IMR-90 (cell line): ENCODE measurements around the gene GPR32. TPM values are rescaled to one million over a fixed set of nuclear protein-coding genes. Genes with fewer than 3 reads are reported as not detected.

Experiments
- ATAC-seq: fragments of 200-7000 bp; cut with Tn5 transposase; 2 replicates; pipeline ENCODE4 v1.9.1; 2020; ENCODE audit warnings: low read depth, mild to moderate bottlenecking, moderate library complexity
- BruUV-seq: library from RNA; stranded (reverse); fragments of 400-500 nt; replicated peaks from 2 replicates; lab custom pipeline; 2021; lab: Mats Ljungman, UMichigan
- CTCF ChIA-PET: fragments of 300-600 bp; formaldehyde crosslinking; extraction: SDS; loops from one replicate; lab custom pipeline; 2021; ENCODE audit warnings: antibody characterized with exemption; lab: Yijun Ruan, JAX
- POLR2A ChIA-PET: fragments of 300-600 bp; sonication (Branson Sonifier 250); formaldehyde crosslinking; loops from one replicate; lab custom pipeline; 2022; ENCODE audit warnings: antibody characterized with exemption; ENCODE audit not compliant: unreplicated experiment; lab: Charles Lee
- DNase-seq: peaks from one replicate; pipeline ENCODE4 v3.0.0; 2013
- H2AFZ ChIP-seq: replicated peaks from 2 replicates; pipeline ENCODE3; 2013; ENCODE audit warnings: low read length, mild to moderate bottlenecking; ENCODE audit not compliant: poor library complexity
- H2AK5ac ChIP-seq: 2 replicates; pipeline ENCODE4 v1.6.1; 2013; ENCODE audit warnings: low read depth, low read length, inconsistent platforms
- H2AK9ac ChIP-seq: replicated peaks from 2 replicates; pipeline ENCODE3; 2013; ENCODE audit warnings: mild to moderate bottlenecking, low read depth, low read length, moderate library complexity; ENCODE audit not compliant: poor library complexity
- H2BK120ac ChIP-seq: 2 replicates; pipeline ENCODE4 v1.6.1; 2013; ENCODE audit warnings: low read depth, low read length, inconsistent platforms
- H2BK15ac ChIP-seq: 3 replicates; pipeline ENCODE4 v1.6.1; 2013; ENCODE audit warnings: low read depth, low read length, inconsistent platforms
- H2BK20ac ChIP-seq: 2 replicates; pipeline ENCODE4 v1.6.1; 2013; ENCODE audit warnings: low read depth, mild to moderate bottlenecking, inconsistent platforms, low read length, moderate library complexity
- H2BK5ac ChIP-seq: 2 replicates; pipeline ENCODE4 v1.6.1; 2013; ENCODE audit warnings: mild to moderate bottlenecking, low read depth, low read length, inconsistent platforms; ENCODE audit not compliant: poor library complexity, severe bottlenecking
- H3K14ac ChIP-seq: replicated peaks from 2 replicates; pipeline ENCODE4 v1.6.1; 2013; ENCODE audit warnings: low read depth, low read length, inconsistent platforms
- H3K18ac ChIP-seq: 2 replicates; pipeline ENCODE4 v1.6.1; 2013; ENCODE audit warnings: low read depth, low read length, control low read depth
- H3K23ac ChIP-seq: 2 replicates; pipeline ENCODE4 v1.6.1; 2013; ENCODE audit warnings: low read depth, low read length, inconsistent platforms
- H3K27ac ChIP-seq: 2 replicates; pipeline ENCODE4 v1.5.1; 2013; ENCODE audit warnings: mild to moderate bottlenecking, control low read depth, low read length; ENCODE audit not compliant: insufficient read depth
- H3K27me3 ChIP-seq: 2 replicates; pipeline ENCODE4 v1.6.1; 2013; ENCODE audit warnings: low read length; ENCODE audit not compliant: control insufficient read depth, insufficient read depth
- H3K36me3 ChIP-seq: 2 replicates; pipeline ENCODE4 v1.6.1; 2013; ENCODE audit warnings: low read length, mixed read lengths; ENCODE audit not compliant: control insufficient read depth, insufficient read depth
- H3K4ac ChIP-seq: 2 replicates; pipeline ENCODE4 v1.6.1; 2013; ENCODE audit warnings: low read depth, low read length, inconsistent platforms
- H3K4me1 ChIP-seq: 2 replicates; pipeline ENCODE4 v1.6.1; 2013; ENCODE audit warnings: low read length, mixed read lengths; ENCODE audit not compliant: control insufficient read depth, insufficient read depth
- H3K4me2 ChIP-seq: 2 replicates; pipeline ENCODE4 v1.6.1; 2013; ENCODE audit warnings: low read depth, mild to moderate bottlenecking, control low read depth, low read length, moderate library complexity
- H3K4me3 ChIP-seq: 2 replicates; pipeline ENCODE4 v1.5.1; 2013; ENCODE audit warnings: low read depth, mild to moderate bottlenecking, control low read depth, low read length, moderate library complexity; ENCODE audit not compliant: insufficient read depth
- H3K56ac ChIP-seq: 2 replicates; pipeline ENCODE4 v1.6.1; 2013; ENCODE audit warnings: low read length, inconsistent platforms; ENCODE audit not compliant: insufficient read depth; ENCODE audit errors: extremely low read depth
- H3K79me1 ChIP-seq, 2 experiments: 2 replicates each; pipeline ENCODE4 v1.6.1; 2013; ENCODE audit warnings: low read length in 2 of 2, inconsistent platforms in 1 of 2, low read depth in 1 of 2
- H3K9ac ChIP-seq: 2 replicates; pipeline ENCODE4 v1.6.1; 2013; ENCODE audit warnings: low read depth, low read length, control low read depth
- H3K9me1 ChIP-seq: 2 replicates; pipeline ENCODE4 v1.6.1; 2013; ENCODE audit warnings: low read length, inconsistent platforms; ENCODE audit not compliant: insufficient read depth
- H3K9me3 ChIP-seq: 2 replicates; pipeline ENCODE4 v1.6.1; 2013; ENCODE audit warnings: low read length; ENCODE audit not compliant: control insufficient read depth, insufficient read depth
- H4K20me1 ChIP-seq: 2 replicates; pipeline ENCODE4 v1.6.1; 2013; ENCODE audit warnings: low read length, inconsistent platforms; ENCODE audit not compliant: insufficient read depth
- H4K5ac ChIP-seq: 2 replicates; pipeline ENCODE4 v1.6.1; 2013; ENCODE audit warnings: mild to moderate bottlenecking, low read depth, low read length, control low read depth
- H4K8ac ChIP-seq, 2 experiments: 2 replicates each; pipeline ENCODE4 v1.6.1; 2013; ENCODE audit warnings: low read depth in 2 of 2, low read length in 2 of 2, control low read depth in 1 of 2, inconsistent platforms in 1 of 2
- H4K91ac ChIP-seq: 2 replicates; pipeline ENCODE4 v1.6.1; 2013; ENCODE audit warnings: low read depth, low read length, inconsistent platforms; ENCODE audit not compliant: insufficient read depth
- CEBPB ChIP-seq: IDR thresholded peaks from 2 replicates; pipeline ENCODE4 v1.6.1; 2012; ENCODE audit warnings: low read depth, low read length, improper control_type of control experiment
- CHD1 ChIP-seq: IDR thresholded peaks from 2 replicates; pipeline ENCODE4 v1.6.1; 2012; ENCODE audit warnings: low read depth, low read length, improper control_type of control experiment
- FOS ChIP-seq: fragments of 150-350 bp; IDR thresholded peaks from 2 replicates; pipeline ENCODE4 v1.6.1; 2016; ENCODE audit warnings: low read depth, low read length
- MAFK ChIP-seq: IDR thresholded peaks from 2 replicates; pipeline ENCODE4 v1.6.1; 2012; ENCODE audit warnings: low read depth, low read length, improper control_type of control experiment
- MAZ ChIP-seq: IDR thresholded peaks from 2 replicates; pipeline ENCODE4 v1.6.1; 2012; ENCODE audit warnings: low read depth, mild to moderate bottlenecking, low read length, improper control_type of control experiment, moderate library complexity, borderline replicate concordance
- MXI1 ChIP-seq: IDR thresholded peaks from 2 replicates; pipeline ENCODE4 v1.6.1; 2012; ENCODE audit warnings: low read depth, mild to moderate bottlenecking, low read length, moderate library complexity, borderline replicate concordance
- RAD21 ChIP-seq: IDR thresholded peaks from 2 replicates; pipeline ENCODE4 v1.6.1; 2012; ENCODE audit warnings: low read length, improper control_type of control experiment
- RCOR1 ChIP-seq: IDR thresholded peaks from 2 replicates; pipeline ENCODE4 v1.6.1; 2012; ENCODE audit warnings: mild to moderate bottlenecking, low read length, improper control_type of control experiment; ENCODE audit not compliant: insufficient replicate concordance
- RFX5 ChIP-seq: IDR thresholded peaks from 2 replicates; pipeline ENCODE4 v1.8.0; 2012; ENCODE audit warnings: low read depth, mild to moderate bottlenecking, low read length, moderate library complexity
- WGBS, 2 experiments: methylation state at CpG; one replicate each; pipeline versions ENCODE4 v1.1.5 to v1.1.7; 2013; ENCODE audit warnings: missing lambda C conversion rate in 2 of 2; ENCODE audit not compliant: insufficient read length in 1 of 2; ENCODE audit errors: extremely low coverage in 2 of 2; 5-methylcytosine and 5-hydroxymethylcytosine counted together
- dilution Hi-C: fragments of 300-500 bp; cut with HindIII; formaldehyde crosslinking; loops from one replicate; pipeline ENCODE4 v1.14.3; 2018; ENCODE audit warnings: low sequenced_read_pairs; ENCODE audit not compliant: unreplicated experiment
- in situ Hi-C: fragments of 300-500 bp; cut with MboI; formaldehyde crosslinking; loops from 3 replicates; pipeline ENCODE4 v1.14.3; 2019; ENCODE audit warnings: low sequenced_read_pairs, inconsistent platforms, mixed read lengths
- intact Hi-C: fragments of 100-400 bp; cut with micrococcal nuclease; formaldehyde crosslinking; loops from 2 replicates; pipeline ENCODE4 v1.10.0; 2022
- polyA plus RNA-seq, 3 experiments: library from polyadenylated mRNA; depleted of rRNA; stranded (reverse); fragments of >200 nt; gene quantifications; 2 replicates each; pipeline ENCODE4 v1.2.3, GENCODE V29; 2012; ENCODE audit warnings: low replicate concordance in 1 of 3
- total RNA-seq: library from RNA; depleted of rRNA; stranded (reverse); fragments of >200 nt; gene quantifications from 2 replicates; pipeline ENCODE4 v1.2.3, GENCODE V29; 2012
- TF ChIP-seq, protein P1 (sequence below): conservative IDR thresholded peaks from 2 replicates; pipeline ENCODE4 v1.5.1; 2012; ENCODE audit warnings: mild to moderate bottlenecking, low read depth, low read length, improper control_type of control experiment

GPR32 gene
- total and polyA plus RNA-seq, 2 of the 4 experiments (the other 2 are of a cell fraction) = not detected

DNA sequence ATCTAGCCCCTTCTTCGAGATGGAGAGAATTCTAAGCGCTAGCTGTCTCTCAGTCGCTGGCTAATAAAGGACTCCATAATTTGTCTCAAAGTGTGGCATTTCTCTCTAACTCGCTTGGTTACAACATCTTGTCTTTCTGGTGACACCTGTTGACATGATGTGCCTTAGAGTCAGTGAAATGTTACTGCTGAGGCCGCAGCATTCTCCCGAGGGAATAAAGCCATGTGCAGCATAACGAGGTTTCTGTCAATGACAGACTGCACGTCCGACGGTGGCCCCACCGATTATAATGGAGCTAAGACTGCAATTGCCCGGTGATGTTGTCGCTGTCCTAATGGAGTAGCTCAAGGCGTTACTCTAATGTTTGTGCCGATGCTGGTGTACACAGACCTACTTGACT lies 20.3 kb upstream of the GPR32 start:
- Histone ChIP-seq H4K8ac (no peak overlapping the region), H3K36me3 (no peaks in the 10 kb centered on the region), H2BK5ac (no peak overlapping the region), H2BK20ac (no peak overlapping the region), H4K20me1 (no peaks in the 10 kb centered on the region), H3K18ac (no peak overlapping the region), H3K9me1 (no peaks in the 10 kb centered on the region), H3K4ac (no peak overlapping the region), H3K9ac (no peak overlapping the region), H2AFZ (no peak overlapping the region), H3K14ac (no peak overlapping the region), H3K4me1 (no peaks in the 10 kb centered on the region), H2AK9ac (no peak overlapping the region), H3K56ac (no peak overlapping the region), H3K27ac (no peak overlapping the region), H2BK15ac (no peak overlapping the region), H3K27me3 (peaks cover 6% of the 10 kb centered on the region), H2AK5ac (no peak overlapping the region), H2BK120ac (no peak overlapping the region), H3K23ac (no peak overlapping the region), H4K5ac (no peak overlapping the region), H3K9me3 (no peaks in the 10 kb centered on the region), H3K4me3 (no peak overlapping the region), H4K91ac (no peak overlapping the region), H3K4me2 (no peak overlapping the region), H3K79me1 (no peaks in the 10 kb centered on the region)
- no peak for TF ChIP-seq CEBPB
- TF ChIP-seq RCOR1 = no peak
- TF ChIP-seq FOS = no peak
- TF ChIP-seq RFX5 = no peak
- no peak for TF ChIP-seq MXI1
- TF ChIP-seq CHD1 = no peak
- no peak for TF ChIP-seq RAD21
- TF ChIP-seq, protein P1, sequence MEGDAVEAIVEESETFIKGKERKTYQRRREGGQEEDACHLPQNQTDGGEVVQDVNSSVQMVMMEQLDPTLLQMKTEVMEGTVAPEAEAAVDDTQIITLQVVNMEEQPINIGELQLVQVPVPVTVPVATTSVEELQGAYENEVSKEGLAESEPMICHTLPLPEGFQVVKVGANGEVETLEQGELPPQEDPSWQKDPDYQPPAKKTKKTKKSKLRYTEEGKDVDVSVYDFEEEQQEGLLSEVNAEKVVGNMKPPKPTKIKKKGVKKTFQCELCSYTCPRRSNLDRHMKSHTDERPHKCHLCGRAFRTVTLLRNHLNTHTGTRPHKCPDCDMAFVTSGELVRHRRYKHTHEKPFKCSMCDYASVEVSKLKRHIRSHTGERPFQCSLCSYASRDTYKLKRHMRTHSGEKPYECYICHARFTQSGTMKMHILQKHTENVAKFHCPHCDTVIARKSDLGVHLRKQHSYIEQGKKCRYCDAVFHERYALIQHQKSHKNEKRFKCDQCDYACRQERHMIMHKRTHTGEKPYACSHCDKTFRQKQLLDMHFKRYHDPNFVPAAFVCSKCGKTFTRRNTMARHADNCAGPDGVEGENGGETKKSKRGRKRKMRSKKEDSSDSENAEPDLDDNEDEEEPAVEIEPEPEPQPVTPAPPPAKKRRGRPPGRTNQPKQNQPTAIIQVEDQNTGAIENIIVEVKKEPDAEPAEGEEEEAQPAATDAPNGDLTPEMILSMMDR = no peak
- TF ChIP-seq MAZ = no peak
- no peak for TF ChIP-seq MAFK
- BruUV-seq = no TSS peak
- ChIA-PET CTCF (no interaction called here), POLR2A (no interaction called here)
- in situ Hi-C loops = no loop called here
- ATAC-seq = no peak
- dilution Hi-C loops = no loop called here
- intact Hi-C loops = no loop called here
- 14% methylated on average over 9 of the region's 15 CpGs; no CpG with 5 or more reads in 1 of the 2 experiments for WGBS, 2 experiments
- DNase-seq = no peak
